Hepatocyte (in vitro differentiated cells): Measurements from ENCODE around the gene MAGEL2.

Source experiments
- CTCF ChIP-seq: fragments of 200-600 bp; sonication (generic); IDR thresholded peaks from 2 replicates; pipeline ENCODE4 v1.5.1; 2016; ENCODE audit warnings: antibody characterized with exemption, mild to moderate bottlenecking; ENCODE audit not compliant: poor library complexity
- EZH2 ChIP-seq: fragments of 200-600 bp; sonication (generic); IDR thresholded peaks from 2 replicates; pipeline ENCODE4 v1.6.1; 2016; ENCODE audit warnings: antibody characterized with exemption, mild to moderate bottlenecking, borderline replicate concordance
- EZH2phosphoT487 ChIP-seq: fragments of 200-600 bp; sonication (generic); IDR thresholded peaks from one replicate; pipeline ENCODE4 v1.6.1; 2018; ENCODE audit warnings: antibody characterized with exemption, mild to moderate bottlenecking, low read depth, moderate library complexity; ENCODE audit not compliant: unreplicated experiment, severe bottlenecking

GRCh38 chr15:23595368-23595767, 52.3 kb downstream of the MAGEL2 start:
- no peak for TF ChIP-seq CTCF
- TF ChIP-seq EZH2phosphoT487: no peak
- TF ChIP-seq EZH2: no peak
